ENCODE measurements around the gene SOAT2.
"Not testable (repeated sequence)": the region's sequence is repeated elsewhere in the genome, so short reads cannot be mapped to it uniquely, and the experiment has no call there.

The SOAT2 gene

DNA sequence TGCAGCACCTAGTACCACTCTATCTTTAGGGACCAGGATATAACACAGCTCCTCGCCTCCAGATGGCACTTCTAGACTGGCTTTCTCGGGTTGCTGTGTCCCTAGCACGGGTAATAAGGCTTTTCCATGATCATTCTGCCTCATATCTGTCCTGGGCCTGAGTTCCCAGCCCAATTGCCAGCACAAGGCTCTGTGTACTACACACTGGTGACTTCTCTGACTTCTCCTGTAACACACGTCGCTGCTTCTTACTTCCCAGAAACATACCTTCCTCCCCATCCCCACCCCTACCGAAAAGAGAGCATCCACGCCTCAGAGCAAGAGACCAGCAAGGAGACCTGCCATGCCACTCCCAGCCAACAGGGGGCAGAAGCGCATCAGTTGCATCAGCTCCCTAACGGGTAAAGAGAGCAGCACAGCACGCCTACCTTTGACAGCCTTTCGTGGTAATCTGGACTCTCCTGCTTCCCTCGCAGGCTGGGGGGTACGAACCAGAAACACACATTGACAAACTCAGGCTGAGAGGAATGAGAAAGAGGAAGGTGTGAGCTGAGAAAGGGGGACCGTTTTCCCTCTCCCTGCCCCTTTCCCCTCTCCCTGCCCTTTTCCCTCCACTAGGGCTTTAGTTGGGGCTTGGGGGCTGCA, 56.0 kb downstream of the SOAT2 start:
- TF ChIP-seq, protein P1, sequence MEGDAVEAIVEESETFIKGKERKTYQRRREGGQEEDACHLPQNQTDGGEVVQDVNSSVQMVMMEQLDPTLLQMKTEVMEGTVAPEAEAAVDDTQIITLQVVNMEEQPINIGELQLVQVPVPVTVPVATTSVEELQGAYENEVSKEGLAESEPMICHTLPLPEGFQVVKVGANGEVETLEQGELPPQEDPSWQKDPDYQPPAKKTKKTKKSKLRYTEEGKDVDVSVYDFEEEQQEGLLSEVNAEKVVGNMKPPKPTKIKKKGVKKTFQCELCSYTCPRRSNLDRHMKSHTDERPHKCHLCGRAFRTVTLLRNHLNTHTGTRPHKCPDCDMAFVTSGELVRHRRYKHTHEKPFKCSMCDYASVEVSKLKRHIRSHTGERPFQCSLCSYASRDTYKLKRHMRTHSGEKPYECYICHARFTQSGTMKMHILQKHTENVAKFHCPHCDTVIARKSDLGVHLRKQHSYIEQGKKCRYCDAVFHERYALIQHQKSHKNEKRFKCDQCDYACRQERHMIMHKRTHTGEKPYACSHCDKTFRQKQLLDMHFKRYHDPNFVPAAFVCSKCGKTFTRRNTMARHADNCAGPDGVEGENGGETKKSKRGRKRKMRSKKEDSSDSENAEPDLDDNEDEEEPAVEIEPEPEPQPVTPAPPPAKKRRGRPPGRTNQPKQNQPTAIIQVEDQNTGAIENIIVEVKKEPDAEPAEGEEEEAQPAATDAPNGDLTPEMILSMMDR (IDR thresholded peaks at IDR 0.05; ENCODE audit: control insufficient read depth, extremely low read depth, insufficient read depth) = peak; percentile 98
- peak; percentile 43 for DNase-seq (ENCODE audit: low read depth)
- H3K4me3 ChIP-seq (ENCODE audit: low read depth, low read length) = no peak overlapping the region

DNA sequence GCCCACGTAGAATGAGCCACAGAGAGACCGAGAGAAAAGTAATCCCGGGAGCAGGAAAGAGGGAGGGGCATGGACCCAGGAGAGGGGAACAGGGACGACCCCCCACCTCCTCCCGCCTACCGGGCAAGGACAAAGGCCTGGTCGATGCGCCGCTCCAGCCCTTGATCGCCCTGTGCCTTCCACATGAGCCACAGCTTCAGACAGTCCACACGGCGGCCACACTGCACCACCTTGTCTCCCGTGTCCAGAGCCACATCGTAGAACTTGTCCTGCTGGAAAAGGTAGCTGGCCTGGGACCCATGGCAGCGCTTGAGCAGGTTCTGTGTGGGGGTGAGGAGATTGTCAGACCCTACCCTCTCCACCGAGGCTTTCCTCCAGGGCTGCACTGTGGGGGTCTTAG, 56.7 kb downstream of the SOAT2 start:
- no peak for DNase-seq (ENCODE audit: low read depth)
- TF ChIP-seq, protein P1 (IDR thresholded peaks at IDR 0.05; ENCODE audit: control insufficient read depth, extremely low read depth, insufficient read depth) = no peak
- no peak overlapping the region for H3K4me3 ChIP-seq (ENCODE audit: low read depth, low read length)

- DNase-seq (ENCODE audit: low read depth) = no peak
- TF ChIP-seq, protein P1 (IDR thresholded peaks at IDR 0.05; ENCODE audit: control insufficient read depth, extremely low read depth, insufficient read depth) = no peak
- H3K4me3 ChIP-seq (ENCODE audit: low read depth, low read length) = no peak overlapping the region
Observed at GRCh38 chr12:53160673-53161072, 57.4 kb downstream of the SOAT2 start.

GRCh38 chr12:53161119-53161911, 58.0 kb downstream of the SOAT2 start:
- TF ChIP-seq, protein P1 (IDR thresholded peaks at IDR 0.05; ENCODE audit: control insufficient read depth, extremely low read depth, insufficient read depth) = no peak
- H3K4me3 ChIP-seq (ENCODE audit: low read depth, low read length) = no peak overlapping the region
- DNase-seq (ENCODE audit: low read depth) = no peak

- H3K4me3 ChIP-seq (ENCODE audit: low read depth, low read length); DNase-seq (ENCODE audit: low read depth): not testable (repeated sequence)
Observed at GRCh38 chr12:53163008-53163407, 59.7 kb downstream of the SOAT2 start.

- H3K4me3 ChIP-seq (ENCODE audit: low read depth, low read length) = no peak overlapping the region
- no peak for DNase-seq (ENCODE audit: low read depth)
- TF ChIP-seq, protein P1 (IDR thresholded peaks at IDR 0.05; ENCODE audit: control insufficient read depth, extremely low read depth, insufficient read depth) = no peak
Observed at GRCh38 chr12:53166837-53167236, 63.6 kb downstream of the SOAT2 start.

GRCh38 chr12:53169644-53170043, 66.4 kb downstream of the SOAT2 start:
- TF ChIP-seq, protein P1 (IDR thresholded peaks at IDR 0.05; ENCODE audit: control insufficient read depth, extremely low read depth, insufficient read depth) = no peak
- no peak for DNase-seq (ENCODE audit: low read depth)
- H3K4me3 ChIP-seq (ENCODE audit: low read depth, low read length) = no peak overlapping the region

All from LNCaP clone FGC (cell line).